HG02870 (cell line): ENCODE data around the gene SBNO1.
"Not testable (repeated sequence)": the region's sequence is repeated elsewhere in the genome, so short reads cannot be mapped to it uniquely, and the experiment has no call there.

ENCODE experiments used
- ATAC-seq: cut with Tn5 transposase; IDR thresholded peaks from one replicate; pipeline ENCODE4 v1.9.1; 2021; ENCODE audit warnings: mild to moderate bottlenecking, moderate library complexity; ENCODE audit not compliant: unreplicated experiment

Gene SBNO1

DNA sequence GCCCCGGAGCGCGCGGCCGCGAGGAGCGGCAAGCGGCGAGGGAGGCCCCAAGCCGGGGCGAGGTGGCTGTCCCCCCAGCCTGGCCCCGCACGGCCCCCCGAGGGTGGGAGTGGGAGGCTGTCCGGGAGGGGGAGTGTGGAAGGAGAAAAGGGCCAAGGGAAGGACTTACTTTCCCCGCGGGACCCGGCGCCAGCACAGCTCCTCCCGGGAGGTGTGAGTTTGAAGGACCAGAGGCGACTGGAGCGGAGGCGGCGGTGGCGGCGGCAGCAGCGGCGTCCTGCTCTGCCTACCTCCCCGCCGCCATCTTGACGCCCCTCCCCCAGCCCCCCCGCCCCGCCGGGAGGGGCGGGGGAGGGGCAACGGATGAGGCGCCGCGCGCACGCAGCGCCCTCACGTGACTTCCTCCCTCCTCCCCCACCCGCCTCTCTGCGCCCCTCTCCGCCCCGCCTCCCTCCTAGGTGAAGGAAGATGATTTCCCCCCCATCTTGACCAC, at the start of gene SBNO1:
Gene SBNO1 (minus strand): TSS at position 316 of the 493 bp plus-strand sequence. CDS start 14,406 bp downstream, outside the sequence.
- peak; percentile 34 for ATAC-seq

DNA sequence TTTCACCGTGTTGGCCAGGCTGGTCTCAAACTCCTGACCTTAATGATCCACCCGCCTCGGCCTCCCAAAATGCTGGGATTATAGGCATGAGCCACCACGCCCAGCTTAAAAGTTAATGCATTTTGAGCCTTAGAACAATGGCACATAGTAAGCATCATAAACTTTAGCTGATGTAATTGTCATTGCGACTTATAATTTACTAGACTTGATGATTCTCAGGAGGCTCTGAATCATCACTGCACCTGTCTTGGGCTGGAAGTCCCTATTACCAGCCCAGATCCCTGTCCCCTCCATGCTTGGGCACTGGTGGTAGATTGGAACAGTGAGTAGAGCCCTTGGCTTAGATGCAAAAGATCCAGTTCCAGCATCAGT, 45.4 kb upstream of the SBNO1 start:
- no peak for ATAC-seq

DNA sequence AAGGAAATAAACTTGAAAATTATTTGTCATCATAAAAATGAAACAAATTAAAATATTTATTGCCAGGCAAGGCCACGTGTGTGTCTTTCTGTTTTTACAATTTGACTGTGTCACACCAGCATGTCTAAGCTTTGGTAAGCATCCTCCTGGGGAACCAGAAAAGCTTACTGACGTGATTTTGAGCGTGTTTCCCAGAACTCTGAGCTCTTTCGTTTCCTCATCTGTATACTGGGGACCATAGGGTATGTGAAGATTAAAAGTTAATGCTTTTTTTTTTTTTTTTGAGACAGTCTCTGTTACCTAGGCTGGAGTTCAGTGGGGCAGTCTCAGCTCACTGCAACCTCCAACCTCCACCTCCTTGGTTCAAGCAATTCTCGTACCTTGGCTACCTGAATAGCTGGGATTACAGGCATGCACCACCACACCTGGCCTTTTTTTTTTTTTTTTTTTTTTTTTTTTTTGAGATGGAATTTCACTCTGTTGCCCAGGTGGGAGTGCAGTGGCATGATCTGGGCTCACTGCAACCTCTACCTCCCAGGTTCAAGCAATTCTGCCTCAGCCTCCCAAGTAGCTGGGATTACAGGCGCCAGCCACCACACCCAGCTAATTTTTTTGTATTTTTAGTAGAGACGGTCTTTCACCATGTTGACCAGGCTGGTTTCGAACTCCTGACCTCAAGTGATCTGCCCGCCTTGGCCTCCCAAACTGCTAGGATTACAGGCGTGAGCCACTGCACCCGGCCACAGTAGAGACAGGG, 44.8 kb upstream of the SBNO1 start:
- not testable (repeated sequence) for ATAC-seq

DNA sequence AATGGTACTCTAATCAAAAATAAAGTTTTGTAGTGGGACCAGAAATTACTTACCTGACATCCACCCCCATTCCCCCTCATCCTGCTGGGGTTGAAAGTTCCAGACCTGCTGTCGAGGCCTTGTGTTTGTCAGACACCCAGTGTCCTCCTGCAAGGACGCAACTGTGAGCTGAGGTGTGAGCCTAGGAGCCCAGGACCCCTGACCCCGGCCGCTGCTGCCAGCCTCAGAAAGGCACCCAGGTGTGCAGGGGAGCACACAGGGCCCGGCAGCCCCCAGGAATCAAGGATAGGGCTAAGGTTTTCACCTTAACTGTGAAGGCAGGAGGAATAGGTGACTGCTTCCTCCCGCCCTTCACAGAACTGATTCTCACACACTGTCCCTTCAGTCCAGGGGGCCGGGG, 44.0 kb upstream of the SBNO1 start:
- not testable (repeated sequence) for ATAC-seq

DNA sequence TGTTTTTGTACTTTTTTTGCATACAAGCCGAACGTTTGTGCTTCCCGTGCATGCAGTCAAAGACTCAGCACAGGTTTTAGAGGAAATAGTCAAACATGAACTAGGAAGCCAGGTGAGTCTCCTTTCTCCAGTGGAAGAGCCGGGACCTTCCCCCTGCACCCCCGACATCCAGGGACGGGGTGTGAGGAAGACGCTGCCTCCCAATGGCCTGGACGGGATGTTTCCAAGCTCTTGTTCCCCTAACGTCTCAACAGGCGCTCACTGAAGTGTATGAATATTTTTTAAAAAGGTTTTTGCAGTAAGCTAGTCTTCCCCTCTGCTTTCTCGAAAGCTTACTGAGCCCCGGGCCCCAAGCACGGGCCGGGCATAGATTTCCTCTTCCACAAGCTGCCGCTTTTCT, 43.3 kb upstream of the SBNO1 start:
- not testable (repeated sequence) for ATAC-seq

DNA sequence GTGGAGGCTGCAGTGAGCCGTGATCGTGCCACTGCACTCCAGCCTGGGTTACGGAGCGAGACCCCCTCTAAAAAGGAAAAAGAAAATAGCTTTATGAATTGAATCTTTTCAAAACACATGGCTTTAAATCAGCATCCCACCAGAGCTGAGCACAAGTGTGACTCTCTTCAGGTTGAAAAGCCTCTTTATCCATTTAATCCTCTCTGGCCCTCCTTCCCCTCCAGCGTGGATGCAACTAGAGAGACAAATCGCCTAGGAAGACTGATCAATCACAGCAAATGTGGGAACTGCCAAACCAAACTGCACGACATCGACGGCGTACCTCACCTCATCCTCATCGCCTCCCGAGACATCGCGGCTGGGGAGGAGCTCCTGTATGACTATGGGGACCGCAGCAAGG, 42.6 kb upstream of the SBNO1 start:
- ATAC-seq: not testable (repeated sequence)

DNA sequence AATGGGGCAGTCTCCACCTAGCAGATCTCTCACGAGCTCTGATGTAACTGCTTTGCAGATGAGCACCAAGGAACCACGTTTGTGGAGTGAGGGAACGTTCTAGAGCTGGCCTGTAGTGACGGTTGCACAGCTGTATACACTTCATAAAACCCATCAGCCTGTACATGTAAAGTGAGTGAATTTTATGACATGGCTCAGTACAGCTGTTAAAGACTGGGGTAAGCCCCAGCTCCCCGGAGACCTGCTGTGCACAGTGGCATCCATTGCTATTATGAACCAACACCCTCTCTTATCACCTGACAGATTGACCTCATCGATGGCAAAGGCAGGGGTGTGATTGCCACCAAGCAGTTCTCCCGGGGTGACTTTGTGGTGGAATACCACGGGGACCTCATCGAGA, 39.9 kb upstream of the SBNO1 start:
- no peak for ATAC-seq

DNA sequence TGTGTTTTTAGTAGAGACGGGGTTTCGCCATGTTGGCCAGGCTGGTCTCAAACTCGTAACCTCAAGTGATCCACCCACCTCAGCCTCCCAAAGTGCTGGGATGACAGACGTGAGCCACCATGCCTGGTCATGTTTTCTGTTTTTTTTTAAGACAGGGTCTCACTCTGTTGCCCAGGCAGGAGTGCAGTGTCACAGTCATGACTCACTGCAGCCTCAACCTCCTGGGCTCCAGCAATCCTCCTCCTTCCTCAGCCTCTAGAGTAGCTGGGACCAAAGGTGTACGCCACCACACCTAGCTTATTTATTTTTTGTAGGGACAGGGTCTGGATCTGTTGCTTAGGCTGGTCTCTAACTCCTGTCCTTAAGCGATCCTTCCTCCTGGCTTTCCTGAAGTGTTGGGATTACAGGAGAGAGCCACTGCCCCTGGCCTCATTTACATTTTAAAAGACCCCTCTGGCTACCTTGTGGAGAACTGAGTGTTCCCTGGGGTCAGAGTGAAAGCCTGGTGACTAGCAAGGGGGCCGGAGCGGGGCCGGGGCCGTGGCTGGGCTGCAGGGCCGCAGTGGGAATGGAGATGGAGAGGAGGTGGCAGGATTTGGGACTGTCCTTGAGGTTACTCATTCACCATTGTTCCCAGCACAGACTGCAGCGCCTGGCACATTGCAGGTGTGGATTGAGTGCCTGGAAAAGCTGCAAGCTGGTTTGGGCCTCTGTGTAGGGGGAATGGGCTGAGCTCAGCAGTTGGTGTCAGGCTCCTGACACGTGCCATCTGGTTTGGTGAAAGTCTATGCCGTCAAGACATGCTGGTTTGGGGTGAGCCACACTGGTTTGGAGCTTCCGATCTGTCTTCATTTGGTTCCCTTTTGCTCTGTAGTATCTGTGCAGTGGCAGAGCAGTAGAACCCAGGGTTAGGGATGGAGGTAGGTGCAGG, 37.4 kb upstream of the SBNO1 start:
- ATAC-seq: no peak

DNA sequence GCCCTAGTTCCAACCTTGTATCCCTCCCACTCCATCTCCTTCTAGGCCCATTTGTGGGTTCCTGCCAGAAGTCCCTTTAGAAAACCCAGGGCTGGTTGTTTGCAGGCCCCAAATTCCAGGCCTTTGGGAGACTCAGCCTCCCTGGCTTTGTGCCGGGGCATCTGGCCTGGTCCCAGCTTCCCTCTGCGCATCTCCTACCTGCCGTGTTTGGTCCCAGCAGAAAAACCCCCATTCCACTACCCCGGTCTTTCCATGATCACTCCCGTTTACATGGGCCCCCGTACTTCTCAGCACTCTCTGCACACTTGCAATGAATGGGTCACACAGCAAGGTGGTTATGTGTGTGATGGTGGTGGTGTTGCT, 34.6 kb upstream of the SBNO1 start:
- no peak for ATAC-seq

DNA sequence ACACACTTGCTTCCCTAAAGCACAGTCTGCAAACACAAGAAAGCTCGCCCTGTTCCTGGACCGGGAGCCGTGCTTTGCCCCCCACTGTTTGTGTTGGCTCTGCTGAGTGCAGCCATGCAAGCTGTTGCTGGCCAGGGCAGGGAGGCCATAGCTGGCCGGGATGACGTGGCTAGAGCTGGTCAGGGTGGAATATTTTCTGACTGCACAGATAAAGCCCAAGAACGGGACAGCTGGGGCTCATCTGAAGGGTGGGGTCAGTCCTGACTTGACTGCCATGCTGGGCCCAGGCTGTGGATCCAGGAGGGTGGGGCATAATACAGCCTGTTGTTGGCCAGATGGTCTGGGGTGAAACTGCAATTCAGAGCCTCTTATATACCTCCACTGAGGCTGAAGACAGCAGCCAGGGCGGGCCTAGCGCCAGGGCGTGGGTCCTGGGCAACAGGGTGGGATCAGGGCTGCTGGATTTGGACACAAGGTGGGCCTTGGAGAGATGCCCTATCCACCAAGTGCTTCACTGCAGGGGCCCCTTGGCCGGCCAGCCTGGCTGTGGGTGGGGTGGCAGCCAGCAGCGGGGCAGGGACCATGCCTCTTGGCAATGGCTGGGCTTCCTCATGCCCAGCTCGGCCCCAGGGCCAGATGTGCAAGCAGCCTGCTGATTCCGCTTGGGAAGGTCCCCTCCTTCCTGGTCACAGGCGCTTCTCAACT, 34.1 kb upstream of the SBNO1 start:
- ATAC-seq: no peak

DNA sequence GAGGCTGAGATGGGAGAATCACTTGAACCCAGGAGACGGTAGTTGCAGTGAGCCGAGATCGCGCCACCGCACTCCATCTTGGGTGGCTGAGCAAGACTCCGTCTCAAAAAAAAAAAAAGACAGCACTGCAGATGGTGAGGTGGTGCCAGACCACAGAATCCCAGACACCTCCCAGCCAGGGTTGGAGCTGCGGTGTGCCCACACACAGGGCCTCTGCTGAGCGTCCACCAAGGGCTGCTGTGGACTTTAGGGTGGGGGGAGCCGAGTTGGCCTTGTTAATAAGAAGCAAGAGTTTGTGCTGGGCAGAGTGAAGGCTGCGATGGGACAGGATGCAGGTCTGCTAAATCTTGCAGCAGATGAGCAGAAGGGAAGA, 33.5 kb upstream of the SBNO1 start:
- ATAC-seq: no peak

DNA sequence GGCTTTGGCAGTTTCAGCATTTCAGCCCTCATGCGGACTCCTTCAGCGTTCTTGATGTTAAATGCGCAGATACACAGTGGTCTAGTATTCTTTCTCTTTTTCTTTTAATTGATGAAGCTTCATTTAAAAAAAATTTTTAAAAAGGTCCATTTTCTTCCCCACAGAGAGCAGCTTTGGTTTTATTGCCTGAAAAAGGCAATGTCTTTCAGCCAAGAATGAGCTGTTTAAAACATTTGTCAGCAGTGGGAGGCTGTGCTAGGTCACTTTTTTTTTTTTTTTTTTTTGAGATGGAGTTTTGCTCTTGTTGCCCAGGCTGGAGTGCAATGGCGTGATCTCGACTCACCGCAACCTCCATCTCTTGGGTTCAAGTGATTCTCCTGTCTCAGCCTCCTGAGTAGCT, 32.8 kb upstream of the SBNO1 start:
- no peak for ATAC-seq

DNA sequence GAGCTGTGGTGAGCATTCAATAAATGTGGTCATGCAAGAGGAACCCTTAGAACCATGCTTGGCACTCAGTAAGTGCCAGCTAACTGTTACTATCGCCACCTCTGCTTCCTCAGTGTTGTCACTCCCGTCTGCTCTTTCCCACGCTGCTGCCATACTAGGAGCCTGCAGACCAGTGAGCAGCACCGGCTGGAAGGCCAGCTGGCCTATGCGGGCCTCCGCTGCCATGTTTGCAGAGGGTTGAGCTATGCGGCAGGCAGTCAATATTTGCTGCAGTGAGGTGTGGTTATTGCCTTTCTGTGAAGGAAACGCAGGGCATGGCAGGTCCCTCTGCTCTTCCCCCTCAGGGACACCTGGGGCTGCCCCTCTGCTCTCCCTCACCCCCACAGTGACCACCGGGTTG, 32.3 kb upstream of the SBNO1 start:
- no peak for ATAC-seq

DNA sequence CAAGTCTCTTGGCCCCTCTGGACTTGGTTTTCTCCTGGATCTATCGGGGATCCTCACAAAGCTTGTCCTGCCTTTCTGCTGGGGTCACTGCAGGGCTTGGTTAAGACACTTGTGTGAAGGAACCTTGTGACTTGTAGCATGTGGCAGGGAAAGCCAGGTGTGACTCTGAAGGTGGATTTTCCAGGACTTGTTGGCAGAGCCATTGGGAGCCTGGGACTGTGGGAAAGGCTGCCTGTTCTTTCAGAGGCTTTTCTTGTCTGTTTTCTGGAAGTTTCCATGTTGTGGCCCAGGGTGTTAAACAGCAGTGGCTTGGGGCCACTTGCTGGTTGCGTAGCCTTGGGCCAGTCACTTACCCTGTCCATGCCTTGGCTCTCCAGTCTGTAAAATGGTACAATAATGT, 31.9 kb upstream of the SBNO1 start:
- ATAC-seq: no peak

DNA sequence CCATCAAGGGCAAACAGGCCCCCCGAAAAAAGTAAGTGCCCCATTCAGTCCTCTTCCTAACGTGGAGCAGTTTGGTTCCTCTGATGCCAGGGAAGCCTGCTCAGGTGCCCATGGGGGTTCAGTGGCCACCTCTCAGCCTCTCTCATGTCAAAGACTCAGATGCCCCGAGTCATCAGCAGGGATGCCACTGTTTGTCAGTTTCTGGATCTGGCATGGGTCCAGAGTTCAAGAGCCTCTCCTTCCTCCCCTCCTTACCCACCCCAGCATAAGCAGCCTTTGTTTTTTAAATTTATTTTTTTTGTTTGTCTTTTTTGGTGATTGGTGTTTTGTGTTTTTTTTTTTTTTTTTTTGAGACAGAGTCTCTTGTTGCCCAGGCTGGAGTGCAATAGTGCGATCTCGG, 30.6 kb upstream of the SBNO1 start:
- ATAC-seq: no peak

DNA sequence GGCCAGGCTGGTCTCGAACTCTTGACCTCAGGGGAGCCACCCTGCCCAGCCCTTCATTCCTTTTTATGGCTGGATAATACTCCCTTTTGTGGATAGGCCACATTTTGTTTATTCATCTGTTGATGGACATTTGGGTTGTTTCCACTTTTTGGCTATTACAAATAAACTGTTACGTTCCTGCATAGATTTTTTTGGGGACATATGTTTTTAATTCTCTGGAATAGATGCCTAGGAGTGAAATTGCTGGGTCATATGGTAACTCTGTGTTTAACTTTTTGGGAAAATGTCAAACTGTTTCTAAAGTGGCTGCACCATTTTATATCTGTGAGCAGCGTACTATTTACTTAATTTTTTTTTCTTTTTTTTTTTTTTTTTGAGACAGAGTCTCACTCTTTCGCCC, 29.1 kb upstream of the SBNO1 start:
- no peak for ATAC-seq

DNA sequence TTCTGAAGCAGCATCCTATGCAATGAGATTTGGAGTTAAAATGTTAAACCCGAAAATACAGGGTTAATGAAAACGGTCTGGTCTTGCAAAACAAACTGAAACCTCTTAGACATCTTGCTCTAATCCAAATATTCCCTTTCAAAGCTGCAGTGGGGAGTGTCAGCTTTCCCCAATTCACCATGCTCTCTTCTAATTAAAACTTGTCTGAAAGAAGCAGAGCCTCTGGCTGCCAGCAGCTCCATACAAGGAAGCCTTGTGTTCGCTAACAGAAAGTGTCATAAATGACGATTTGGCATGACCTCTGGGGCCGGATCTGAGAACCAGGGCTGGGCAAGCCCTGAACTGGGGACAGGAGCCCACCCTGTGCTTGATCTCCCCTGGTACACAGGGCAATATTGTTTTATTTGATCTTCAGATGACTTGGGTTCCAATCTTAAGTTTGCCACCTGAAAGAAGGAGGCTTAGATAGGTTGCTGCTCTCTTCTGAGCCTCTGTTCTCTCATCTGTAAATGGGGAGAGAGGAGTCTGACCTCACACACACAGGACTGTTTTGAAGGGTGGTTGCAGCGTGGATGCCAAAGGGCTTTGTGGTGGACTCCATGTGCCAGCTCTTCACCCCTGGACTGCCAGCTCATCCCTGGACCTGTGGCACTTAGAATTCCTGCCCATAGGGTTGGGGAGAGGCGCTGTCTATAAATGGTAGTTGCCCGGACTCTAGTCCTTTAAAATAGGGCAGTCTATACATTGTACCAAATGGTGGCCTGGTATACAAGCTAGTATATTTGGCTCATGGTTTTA, 27.1 kb upstream of the SBNO1 start:
- no peak for ATAC-seq

DNA sequence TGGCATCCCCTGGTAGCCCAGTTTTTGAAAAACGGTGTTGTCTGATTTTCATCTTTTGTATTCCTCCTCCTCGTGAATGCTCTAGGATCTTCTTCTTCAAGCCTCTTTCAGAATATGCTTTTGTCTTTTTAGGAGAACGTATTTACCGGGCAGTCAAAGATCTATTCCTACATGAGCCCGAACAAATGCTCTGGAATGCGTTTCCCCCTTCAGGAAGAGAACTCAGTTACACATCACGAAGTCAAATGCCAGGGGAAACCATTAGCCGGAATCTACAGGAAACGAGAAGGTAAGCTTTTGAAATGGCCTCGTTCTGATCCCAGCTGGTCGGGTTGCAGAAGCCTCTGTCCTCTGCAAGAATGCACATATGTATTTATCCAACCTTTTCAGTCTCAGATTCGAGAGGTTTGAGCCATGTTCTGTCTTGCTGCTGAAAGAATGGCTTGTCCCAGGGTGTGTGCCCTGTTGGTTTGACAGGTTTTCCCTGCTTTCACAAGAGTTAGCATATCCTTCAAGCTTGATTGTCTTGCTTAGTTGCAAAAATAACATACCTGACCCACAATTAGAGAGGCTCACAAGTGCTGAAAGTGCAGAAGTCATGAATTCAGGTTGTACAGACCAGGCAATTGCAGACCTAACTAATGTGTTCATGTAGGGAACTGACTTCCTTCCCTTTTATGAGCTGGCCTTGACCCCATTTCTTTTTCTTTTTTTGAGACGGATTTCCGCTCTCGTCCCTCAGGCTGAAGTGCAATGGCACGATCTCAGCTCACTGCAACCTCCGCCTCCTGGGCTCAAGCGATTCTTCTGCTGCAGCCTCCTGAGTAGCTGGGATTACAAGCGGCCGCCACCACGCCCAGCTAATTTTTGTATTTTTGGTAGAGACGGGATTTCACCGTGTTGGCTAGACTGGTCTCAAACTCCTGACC, 26.1 kb upstream of the SBNO1 start:
- no peak for ATAC-seq

DNA sequence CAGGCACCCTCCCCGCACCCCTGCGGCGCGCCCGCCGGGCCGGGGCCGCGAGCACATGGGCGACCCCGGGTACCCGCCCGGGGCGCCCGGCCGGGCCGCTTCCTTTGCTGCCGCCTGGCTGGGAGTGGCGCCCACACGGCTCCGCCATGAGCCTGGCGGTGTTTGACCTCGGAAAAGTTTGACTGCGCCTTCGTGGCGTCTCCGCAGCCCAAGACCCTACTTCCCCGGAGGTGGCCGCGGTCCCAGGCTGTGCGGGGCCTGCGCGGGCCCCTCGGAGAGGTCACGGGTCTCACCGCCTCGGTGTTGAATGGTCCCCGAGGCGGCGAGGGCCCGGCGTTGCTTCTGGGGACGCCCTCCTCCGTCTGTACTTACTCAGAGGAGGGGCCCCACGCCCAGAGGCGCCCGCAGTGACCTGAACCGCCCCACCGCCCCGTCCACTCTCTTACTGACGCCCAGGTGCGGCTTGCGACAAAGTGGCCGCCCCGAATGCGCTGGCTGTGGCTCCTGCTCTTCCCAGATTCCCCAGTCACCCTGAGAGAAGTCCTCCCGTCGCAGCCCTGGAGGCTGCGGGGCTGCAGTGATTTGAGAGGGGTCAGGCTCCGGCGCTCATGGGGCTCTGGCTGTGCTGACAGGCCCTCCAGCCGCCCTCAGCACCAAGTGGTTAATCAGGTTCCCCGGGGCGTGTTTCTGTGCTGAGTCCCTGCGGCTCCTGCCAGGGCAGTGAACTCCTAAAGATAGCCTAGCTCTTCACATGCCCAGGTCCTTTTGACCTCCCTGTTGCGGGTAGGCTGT, 25.1 kb upstream of the SBNO1 start:
- no peak for ATAC-seq
